Prostate gland (tissue), 2 donors: ENCODE measurements around the gene NEDD4L. TPM values are rescaled to one million over a fixed set of nuclear protein-coding genes. Genes with fewer than 3 reads are reported as not detected.

Experiments
- DNase-seq: peaks from one replicate; pipeline ENCODE4 v3.0.0-alpha.2; 2019; ENCODE audit warnings: low spot score
- H3K27ac ChIP-seq, 2 donors: fragments of 200-600 bp; sonication (generic); 2 replicates each; pipeline ENCODE4 v1.5.1; 2017 to 2019
- H3K27me3 ChIP-seq: fragments of 200-600 bp; sonication (generic); replicated peaks from 2 replicates; pipeline ENCODE4 v1.5.1; 2019; ENCODE audit not compliant: insufficient read depth
- H3K36me3 ChIP-seq, 2 donors: fragments of 200-600 bp; sonication (generic); 1 replicate in 1 of 2; 2 replicates in 1 of 2; pipeline versions ENCODE4 v1.5.1 to v1.8.1; 2017 to 2019
- H3K4me1 ChIP-seq: fragments of 200-600 bp; sonication (generic); replicated peaks from 2 replicates; pipeline ENCODE4 v1.5.1; 2019
- H3K4me3 ChIP-seq, 2 donors: fragments of 200-600 bp; sonication (generic); 2 replicates each; pipeline ENCODE4 v1.5.1; 2017 to 2019
- H3K9me3 ChIP-seq: fragments of 200-600 bp; sonication (generic); 2 replicates; pipeline ENCODE4 v1.5.1; 2017
- CTCF ChIP-seq, 4 experiments: fragments of 200-600 bp in 2 of 4; fragments of 450-650 bp in 2 of 4; sonication (generic) in 2 of 4; IDR thresholded peaks; 1 replicate in 3 of 4; 2 replicates in 1 of 4; pipeline ENCODE4 v1.5.1; 2016 to 2019; ENCODE audit warnings: antibody characterized with exemption in 4 of 4, mild to moderate bottlenecking in 2 of 4, moderate library complexity in 2 of 4
- POLR2A ChIP-seq: fragments of 450-650 bp; IDR thresholded peaks from one replicate; pipeline ENCODE4 v1.6.1; 2016; ENCODE audit warnings: antibody characterized with exemption, mild to moderate bottlenecking
- POLR2AphosphoS5 ChIP-seq: sonication (generic); formaldehyde crosslinking; IDR thresholded peaks from one replicate; pipeline ENCODE4 v1.6.1; 2017; ENCODE audit warnings: antibody characterized with exemption
- WGBS: methylation state at CpG from one replicate; pipeline ENCODE4 v1.1.5; 2018; 5-methylcytosine and 5-hydroxymethylcytosine counted together
- intact Hi-C: fragments of 100-400 bp; cut with DNase I; formaldehyde crosslinking; loops from one replicate; pipeline ENCODE4 v1.14.2; 2022
- total RNA-seq, 2 donors: library from RNA; depleted of rRNA; stranded (reverse); fragments of >200 nt; gene quantifications; one replicate each; pipeline ENCODE4 v1.1.0, GENCODE V29; 2016

The NEDD4L gene
- total RNA-seq, 2 donors from 2014 or later: 280 to 420 TPM

- no peak overlapping the region for H3K4me3 ChIP-seq
- no peaks in the 10 kb centered on the region for H3K9me3 ChIP-seq
- no peaks in the 10 kb centered on the region for H3K27me3 ChIP-seq
- no peaks in the 10 kb centered on the region for H3K4me1 ChIP-seq
- 88% methylated on average over 3 of the region's 3 CpGs for WGBS
- intact Hi-C loops: no loop called here
- no peak overlapping the region for H3K27ac ChIP-seq
- no peak for DNase-seq
- TF ChIP-seq CTCF (IDR thresholded peaks at IDR 0.05) (no peak), POLR2A (no peak), POLR2AphosphoS5 (no peak)
- H3K36me3 ChIP-seq: no peaks in the 10 kb centered on the region
These were observed 17.6 kb upstream of the NEDD4L start for GRCh38 chr18:58026395-58026794.

- no peaks in the 10 kb centered on the region for H3K9me3 ChIP-seq
- 50% methylated on average over 2 of the region's 2 CpGs for WGBS
- no peak overlapping the region for H3K27ac ChIP-seq
- H3K4me3 ChIP-seq: no peak overlapping the region
- no peaks in the 10 kb centered on the region for H3K27me3 ChIP-seq
- H3K36me3 ChIP-seq: no peaks in the 10 kb centered on the region
- TF ChIP-seq POLR2A: no peak
- TF ChIP-seq POLR2AphosphoS5: no peak
- no peak for TF ChIP-seq CTCF (IDR thresholded peaks at IDR 0.05)
- no peaks in the 10 kb centered on the region for H3K4me1 ChIP-seq
- no peak for DNase-seq
- intact Hi-C loops: no loop called here
These were observed 17.2 kb upstream of the NEDD4L start for GRCh38 chr18:58026857-58027256.

- no peaks in the 10 kb centered on the region for H3K9me3 ChIP-seq
- H3K36me3 ChIP-seq: no peaks in the 10 kb centered on the region
- H3K4me3 ChIP-seq: no peak overlapping the region
- intact Hi-C loops: no loop called here
- DNase-seq: no peak
- no peaks in the 10 kb centered on the region for H3K27me3 ChIP-seq
- no peak overlapping the region for H3K27ac ChIP-seq
- WGBS: 93% methylated on average over 3 of the region's 3 CpGs
- no peaks in the 10 kb centered on the region for H3K4me1 ChIP-seq
- TF ChIP-seq POLR2AphosphoS5 (no peak), CTCF (IDR thresholded peaks at IDR 0.05) (no peak), POLR2A (no peak)
These were observed 16.7 kb upstream of the NEDD4L start for GRCh38 chr18:58027341-58027740.

- H3K4me3 ChIP-seq: no peak overlapping the region
- 95% methylated on average over 4 of the region's 4 CpGs for WGBS
- no peaks in the 10 kb centered on the region for H3K27me3 ChIP-seq
- no peaks in the 10 kb centered on the region for H3K36me3 ChIP-seq
- no peak overlapping the region for H3K27ac ChIP-seq
- no peaks in the 10 kb centered on the region for H3K4me1 ChIP-seq
- TF ChIP-seq POLR2AphosphoS5 (no peak), CTCF (IDR thresholded peaks at IDR 0.05) (no peak), POLR2A (no peak)
- DNase-seq: no peak
- intact Hi-C loops: no loop called here
- no peaks in the 10 kb centered on the region for H3K9me3 ChIP-seq
These were observed 15.8 kb upstream of the NEDD4L start for GRCh38 chr18:58028109-58028784.

- H3K36me3 ChIP-seq: no peaks in the 10 kb centered on the region
- H3K9me3 ChIP-seq: no peaks in the 10 kb centered on the region
- intact Hi-C loops: no loop called here
- no peak for DNase-seq
- H3K27ac ChIP-seq: no peak overlapping the region
- WGBS: 77% methylated on average over 4 of the region's 4 CpGs
- H3K4me1 ChIP-seq: no peaks in the 10 kb centered on the region
- H3K27me3 ChIP-seq: no peaks in the 10 kb centered on the region
- H3K4me3 ChIP-seq: no peak overlapping the region
- no peak for TF ChIP-seq POLR2A
- TF ChIP-seq POLR2AphosphoS5: no peak
- TF ChIP-seq CTCF (IDR thresholded peaks at IDR 0.05): no peak
These were observed 11.8 kb upstream of the NEDD4L start for GRCh38 chr18:58032233-58032632.
